Transverse colon (tissue), 4 donors: ENCODE data around the gene CLDN4. TPM values are rescaled to one million over a fixed set of nuclear protein-coding genes. Genes with fewer than 3 reads are reported as not detected.

Experiments used
- DNase-seq: peaks from one replicate; pipeline ENCODE4 v3.0.0-alpha.2; 2019
- H3K27ac ChIP-seq, 4 donors: fragments of 200-600 bp; sonication (generic); 2 replicates each; pipeline ENCODE4 v1.5.1; 2016 to 2018; ENCODE audit warnings: inconsistent platforms in 4 of 4
- H3K27me3 ChIP-seq: fragments of 200-600 bp; sonication (generic); 2 replicates; pipeline ENCODE4 v1.5.1; 2017; ENCODE audit warnings: inconsistent platforms
- H3K36me3 ChIP-seq, 4 donors: fragments of 200-600 bp; sonication (generic); 2 replicates each; pipeline ENCODE4 v1.5.1; 2017 to 2019; ENCODE audit warnings: inconsistent platforms in 4 of 4
- H3K4me1 ChIP-seq, 4 donors: fragments of 200-600 bp; sonication (generic); 2 replicates each; pipeline ENCODE4 v1.5.1; 2017 to 2020; ENCODE audit warnings: inconsistent platforms in 4 of 4
- H3K4me3 ChIP-seq, 4 donors: fragments of 200-600 bp; sonication (generic); 1 replicate in 1 of 4; 2 replicates in 3 of 4; pipeline versions ENCODE4 v1.5.1 to v1.6.1; 2017 to 2019; ENCODE audit warnings: inconsistent platforms in 4 of 4
- H3K9me3 ChIP-seq, 2 donors: fragments of 200-600 bp; sonication (generic); 2 replicates each; pipeline ENCODE4 v1.5.1; 2017 to 2019; ENCODE audit warnings: inconsistent platforms in 2 of 2
- EP300 ChIP-seq: sonication (generic); formaldehyde crosslinking; IDR thresholded peaks from one replicate; pipeline ENCODE4 v1.6.1; 2017; ENCODE audit warnings: antibody characterized with exemption, low read depth
- POLR2A ChIP-seq: fragments of 450-650 bp; IDR thresholded peaks from one replicate; pipeline ENCODE4 v1.6.1; 2016; ENCODE audit warnings: antibody characterized with exemption, mild to moderate bottlenecking, moderate library complexity
- POLR2AphosphoS5 ChIP-seq, 3 donors: sonication (generic); formaldehyde crosslinking; IDR thresholded peaks; one replicate each; pipeline ENCODE4 v1.6.1; 2016; ENCODE audit warnings: antibody characterized with exemption in 3 of 3
- WGBS, 2 donors: methylation state at CpG; one replicate each; pipeline ENCODE4 v1.1.5; 2018; ENCODE audit warnings: low coverage in 1 of 2; 5-methylcytosine and 5-hydroxymethylcytosine counted together
- in situ Hi-C, 4 donors: fragments of 200-750 bp; cut with MboI; loops; one replicate each; pipeline versions ENCODE4 v1.15.0 to v1.15.1; 2017; ENCODE audit warnings: low sequenced_read_pairs in 3 of 4, low pct_ligation_motif_present in 1 of 4, low pct_unique_long_range_greater_than_20kb in 1 of 4
- intact Hi-C: fragments of 100-400 bp; cut with DNase I; formaldehyde crosslinking; loops from one replicate; pipeline ENCODE4 v1.15.1; 2023; ENCODE audit warnings: low total_unique reads
- total RNA-seq, 4 donors: library from RNA; depleted of rRNA; stranded (reverse); fragments of >200 nt; gene quantifications; one replicate each; pipeline ENCODE4 v1.1.0, GENCODE V29; 2016
- TF ChIP-seq, protein P1 (sequence below), 5 experiments: fragments of 200-600 bp in 3 of 5; fragments of 450-650 bp in 2 of 5; sonication (generic) in 3 of 5; IDR thresholded peaks; 1 replicate in 2 of 5; 2 replicates in 3 of 5; pipeline ENCODE4 v1.5.1; 2016 to 2017; ENCODE audit warnings: antibody characterized with exemption in 5 of 5, inconsistent platforms in 3 of 5, mild to moderate bottlenecking in 2 of 5, moderate library complexity in 1 of 5

Gene CLDN4
- total RNA-seq, 4 donors from 2014 or later, result 555 to 1,122 (median 815) TPM

DNA sequence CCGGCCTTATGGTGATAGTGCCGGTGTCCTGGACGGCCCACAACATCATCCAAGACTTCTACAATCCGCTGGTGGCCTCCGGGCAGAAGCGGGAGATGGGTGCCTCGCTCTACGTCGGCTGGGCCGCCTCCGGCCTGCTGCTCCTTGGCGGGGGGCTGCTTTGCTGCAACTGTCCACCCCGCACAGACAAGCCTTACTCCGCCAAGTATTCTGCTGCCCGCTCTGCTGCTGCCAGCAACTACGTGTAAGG is 713 bp downstream of the CLDN4 start:
- in situ Hi-C loops, result no loop called here
- 53% methylated on average over 15 of the region's 16 CpGs; no CpG with 5 or more reads in 1 of the 2 donors for WGBS, 2 donors

DNA sequence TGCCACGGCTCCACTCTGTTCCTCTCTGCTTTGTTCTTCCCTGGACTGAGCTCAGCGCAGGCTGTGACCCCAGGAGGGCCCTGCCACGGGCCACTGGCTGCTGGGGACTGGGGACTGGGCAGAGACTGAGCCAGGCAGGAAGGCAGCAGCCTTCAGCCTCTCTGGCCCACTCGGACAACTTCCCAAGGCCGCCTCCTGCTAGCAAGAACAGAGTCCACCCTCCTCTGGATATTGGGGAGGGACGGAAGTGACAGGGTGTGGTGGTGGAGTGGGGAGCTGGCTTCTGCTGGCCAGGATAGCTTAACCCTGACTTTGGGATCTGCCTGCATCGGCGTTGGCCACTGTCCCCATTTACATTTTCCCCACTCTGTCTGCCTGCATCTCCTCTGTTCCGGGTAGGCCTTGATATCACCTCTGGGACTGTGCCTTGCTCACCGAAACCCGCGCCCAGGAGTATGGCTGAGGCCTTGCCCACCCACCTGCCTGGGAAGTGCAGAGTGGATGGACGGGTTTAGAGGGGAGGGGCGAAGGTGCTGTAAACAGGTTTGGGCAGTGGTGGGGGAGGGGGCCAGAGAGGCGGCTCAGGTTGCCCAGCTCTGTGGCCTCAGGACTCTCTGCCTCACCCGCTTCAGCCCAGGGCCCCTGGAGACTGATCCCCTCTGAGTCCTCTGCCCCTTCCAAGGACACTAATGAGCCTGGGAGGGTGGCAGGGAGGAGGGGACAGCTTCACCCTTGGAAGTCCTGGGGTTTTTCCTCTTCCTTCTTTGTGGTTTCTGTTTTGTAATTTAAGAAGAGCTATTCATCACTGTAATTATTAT is 1.2 kb downstream of the CLDN4 start:
- H3K36me3 ChIP-seq, result no peaks in the 10 kb centered on the region
- peak overlapping the region; percentile 32 to 62 (median 52) for H3K4me3 ChIP-seq
- DNase-seq, result peak; percentile 81
- in situ Hi-C loops, result no loop called here
- no peaks in the 10 kb centered on the region for H3K9me3 ChIP-seq
- TF ChIP-seq POLR2A, result peak; percentile 92
- TF ChIP-seq POLR2AphosphoS5 (IDR thresholded peaks at IDR 0.05), result peak in 2 of 3 donors; percentile 81 to 92
- TF ChIP-seq, protein P1, sequence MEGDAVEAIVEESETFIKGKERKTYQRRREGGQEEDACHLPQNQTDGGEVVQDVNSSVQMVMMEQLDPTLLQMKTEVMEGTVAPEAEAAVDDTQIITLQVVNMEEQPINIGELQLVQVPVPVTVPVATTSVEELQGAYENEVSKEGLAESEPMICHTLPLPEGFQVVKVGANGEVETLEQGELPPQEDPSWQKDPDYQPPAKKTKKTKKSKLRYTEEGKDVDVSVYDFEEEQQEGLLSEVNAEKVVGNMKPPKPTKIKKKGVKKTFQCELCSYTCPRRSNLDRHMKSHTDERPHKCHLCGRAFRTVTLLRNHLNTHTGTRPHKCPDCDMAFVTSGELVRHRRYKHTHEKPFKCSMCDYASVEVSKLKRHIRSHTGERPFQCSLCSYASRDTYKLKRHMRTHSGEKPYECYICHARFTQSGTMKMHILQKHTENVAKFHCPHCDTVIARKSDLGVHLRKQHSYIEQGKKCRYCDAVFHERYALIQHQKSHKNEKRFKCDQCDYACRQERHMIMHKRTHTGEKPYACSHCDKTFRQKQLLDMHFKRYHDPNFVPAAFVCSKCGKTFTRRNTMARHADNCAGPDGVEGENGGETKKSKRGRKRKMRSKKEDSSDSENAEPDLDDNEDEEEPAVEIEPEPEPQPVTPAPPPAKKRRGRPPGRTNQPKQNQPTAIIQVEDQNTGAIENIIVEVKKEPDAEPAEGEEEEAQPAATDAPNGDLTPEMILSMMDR (IDR thresholded peaks at IDR 0.05), result no peak
- intact Hi-C loops, result no loop called here
- H3K27me3 ChIP-seq, result no peaks in the 10 kb centered on the region
- WGBS, 2 donors, result 41% methylated on average over 16 of the region's 16 CpGs; no CpG with 5 or more reads in 1 of the 2 donors
- H3K4me1 ChIP-seq, result peaks cover 5 to 34% (median 24%) of the 10 kb centered on the region in 4 donors
- H3K27ac ChIP-seq, result peak overlapping the region; percentile 87 to 98 (median 93)

More for the DNA sequence above, 713 bp downstream of the CLDN4 start:
- Histone ChIP-seq H3K27me3 (no peaks in the 10 kb centered on the region), H3K4me1 (peaks cover 11 to 39% (median 28%) of the 10 kb centered on the region in 4 donors), H3K4me3 (peak overlapping the region; percentile 32 to 62 (median 52)), H3K27ac (peak overlapping the region; percentile 87 to 98 (median 93)), H3K9me3 (no peaks in the 10 kb centered on the region), H3K36me3 (no peaks in the 10 kb centered on the region)
- DNase-seq, result no peak
- intact Hi-C loops, result no loop called here
- TF ChIP-seq POLR2AphosphoS5 (IDR thresholded peaks at IDR 0.05), result peak in 1 of 3 donors; percentile 3
- no peak for TF ChIP-seq POLR2A
- TF ChIP-seq EP300, result no peak
- TF ChIP-seq, protein P1 (IDR thresholded peaks at IDR 0.05), result no peak

DNA sequence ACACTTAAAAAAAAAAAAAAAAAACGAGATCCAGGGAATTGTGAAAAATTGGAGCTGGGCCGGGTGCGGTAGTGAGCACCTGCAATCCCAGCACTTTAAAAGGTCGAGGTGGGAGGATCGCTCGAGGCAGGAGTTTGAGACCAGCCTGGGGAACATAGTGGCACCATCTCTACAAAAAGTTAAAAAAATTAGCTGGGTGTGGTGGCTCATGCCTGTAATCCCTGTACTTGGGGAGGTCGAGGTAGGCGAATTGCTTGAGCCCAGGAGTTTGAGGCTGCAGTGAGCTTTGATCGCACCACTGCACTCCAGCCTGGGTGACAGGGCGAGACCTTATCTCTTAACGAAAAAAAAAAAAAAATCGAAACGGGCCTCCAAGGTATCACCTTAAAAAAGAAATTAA is 2.0 kb downstream of the CLDN4 start:
- H3K4me1 ChIP-seq, result peaks cover 5 to 26% (median 17%) of the 10 kb centered on the region in 4 donors

DNA sequence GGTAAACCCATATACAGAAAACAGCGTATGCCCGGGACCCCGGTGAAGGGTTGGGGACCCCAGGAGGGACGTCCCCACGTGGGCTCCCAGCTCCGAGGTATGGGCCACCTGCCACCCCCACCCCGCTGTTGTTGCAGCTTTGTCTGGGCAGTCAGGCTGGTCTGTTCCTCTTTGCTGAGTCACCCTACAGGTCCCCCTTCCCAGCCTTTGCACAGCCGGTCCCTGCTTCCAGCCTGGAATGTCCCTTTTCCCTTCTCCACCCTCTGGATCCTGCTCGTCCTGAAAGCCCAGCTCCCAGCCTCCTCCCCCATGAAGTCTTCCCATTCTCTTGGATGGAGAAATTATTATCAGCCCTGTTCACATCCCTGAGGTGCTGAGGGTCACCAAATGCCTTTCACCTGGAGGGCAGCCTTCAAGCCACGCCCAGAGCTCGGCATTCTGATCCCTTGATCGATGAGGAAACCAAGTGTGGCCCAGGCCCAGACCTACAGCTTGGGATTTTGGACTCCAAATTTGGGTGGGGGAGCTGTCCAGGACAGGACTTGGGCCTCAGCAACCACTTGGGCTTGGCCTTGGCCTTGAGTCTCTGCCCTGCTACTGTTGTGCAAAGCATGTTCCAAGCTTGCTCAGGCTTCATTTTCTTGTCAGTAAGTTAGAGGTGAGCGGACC is 2.6 kb downstream of the CLDN4 start:
- H3K27me3 ChIP-seq, result no peaks in the 10 kb centered on the region
- peaks cover 5 to 20% (median 12%) of the 10 kb centered on the region in 4 donors for H3K4me1 ChIP-seq
- H3K4me3 ChIP-seq, result peak overlapping the region in 3 of 4 donors; percentile 48 to 62 (median 56)
- DNase-seq, result peak; percentile 82
- peak overlapping the region; percentile 87 to 98 (median 93) for H3K27ac ChIP-seq
- intact Hi-C loops, result no loop called here
- H3K9me3 ChIP-seq, result no peaks in the 10 kb centered on the region
- 35 to 48% methylated on average over 5 to 13 of the region's 13 CpGs for WGBS, 2 donors
- in situ Hi-C loops, result no loop called here
- no peaks in the 10 kb centered on the region for H3K36me3 ChIP-seq
- TF ChIP-seq POLR2A, result peak; percentile 68
- TF ChIP-seq, protein P1 (IDR thresholded peaks at IDR 0.05), result no peak
- peak; percentile 10 to 97 (median 27) for TF ChIP-seq POLR2AphosphoS5 (IDR thresholded peaks at IDR 0.05)
- TF ChIP-seq EP300, result no peak

More for the DNA sequence above, 2.0 kb downstream of the CLDN4 start:
- in situ Hi-C loops, result no loop called here
- DNase-seq, result peak; percentile 40
- peak overlapping the region in 3 of 4 donors; percentile 48 to 62 (median 56) for H3K4me3 ChIP-seq
- H3K36me3 ChIP-seq, result no peaks in the 10 kb centered on the region
- intact Hi-C loops, result no loop called here
- H3K9me3 ChIP-seq, result no peaks in the 10 kb centered on the region
- H3K27ac ChIP-seq, result peak overlapping the region; percentile 87 to 98 (median 93)
- H3K27me3 ChIP-seq, result no peaks in the 10 kb centered on the region
- TF ChIP-seq, protein P1 (IDR thresholded peaks at IDR 0.05), result no peak
- WGBS, 2 donors, result 38 to 43% methylated on average over 8 to 13 of the region's 13 CpGs
